ENCODE data around the gene ODF2.

Gene ODF2

DNA sequence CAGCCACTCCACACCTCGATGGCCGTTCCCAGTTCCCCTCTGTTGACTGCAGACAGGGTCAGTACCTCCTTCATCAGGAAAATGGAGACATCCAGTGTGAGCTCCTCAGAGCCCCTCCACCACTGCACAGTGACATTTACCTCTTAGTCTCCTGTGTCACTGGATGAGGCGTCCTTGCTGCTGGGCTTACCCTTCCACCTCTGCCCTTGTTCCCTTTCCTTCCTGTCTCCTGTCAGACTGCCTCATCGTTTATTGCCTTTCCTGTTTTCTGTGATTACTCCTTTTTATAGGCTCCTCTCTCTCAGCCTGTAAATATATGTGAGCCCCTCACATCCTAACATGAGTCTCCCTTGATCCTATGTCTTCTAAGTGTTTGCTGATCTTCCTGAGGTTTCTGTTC, 73.4 kb downstream of the ODF2 start:
- TF ChIP-seq, protein P1, sequence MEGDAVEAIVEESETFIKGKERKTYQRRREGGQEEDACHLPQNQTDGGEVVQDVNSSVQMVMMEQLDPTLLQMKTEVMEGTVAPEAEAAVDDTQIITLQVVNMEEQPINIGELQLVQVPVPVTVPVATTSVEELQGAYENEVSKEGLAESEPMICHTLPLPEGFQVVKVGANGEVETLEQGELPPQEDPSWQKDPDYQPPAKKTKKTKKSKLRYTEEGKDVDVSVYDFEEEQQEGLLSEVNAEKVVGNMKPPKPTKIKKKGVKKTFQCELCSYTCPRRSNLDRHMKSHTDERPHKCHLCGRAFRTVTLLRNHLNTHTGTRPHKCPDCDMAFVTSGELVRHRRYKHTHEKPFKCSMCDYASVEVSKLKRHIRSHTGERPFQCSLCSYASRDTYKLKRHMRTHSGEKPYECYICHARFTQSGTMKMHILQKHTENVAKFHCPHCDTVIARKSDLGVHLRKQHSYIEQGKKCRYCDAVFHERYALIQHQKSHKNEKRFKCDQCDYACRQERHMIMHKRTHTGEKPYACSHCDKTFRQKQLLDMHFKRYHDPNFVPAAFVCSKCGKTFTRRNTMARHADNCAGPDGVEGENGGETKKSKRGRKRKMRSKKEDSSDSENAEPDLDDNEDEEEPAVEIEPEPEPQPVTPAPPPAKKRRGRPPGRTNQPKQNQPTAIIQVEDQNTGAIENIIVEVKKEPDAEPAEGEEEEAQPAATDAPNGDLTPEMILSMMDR (IDR thresholded peaks at IDR 0.05; ENCODE audit: low read depth, low read length) = no peak
- H3K4me3 ChIP-seq (ENCODE audit: low read depth, low read length) = no peak overlapping the region

DNA sequence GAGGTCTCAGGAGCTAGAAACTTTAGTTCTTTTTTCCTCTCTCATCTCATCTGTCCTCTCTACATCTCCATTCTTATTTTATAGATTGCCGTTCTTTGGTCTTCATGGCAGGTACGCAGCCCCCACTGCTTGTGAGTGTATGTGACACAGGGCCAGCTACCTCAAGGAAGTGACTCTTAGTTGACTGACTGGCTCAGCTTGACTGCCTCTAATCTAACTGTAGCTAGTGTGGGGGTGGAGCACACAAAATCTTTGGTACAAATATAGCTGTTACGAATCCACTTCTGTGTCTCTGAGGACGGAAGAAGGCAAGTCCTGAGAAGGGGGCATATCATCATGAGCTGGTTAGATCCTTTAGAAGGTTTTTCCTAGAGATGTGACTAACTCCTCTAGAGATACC, 76.8 kb downstream of the ODF2 start:
- TF ChIP-seq, protein P1 (IDR thresholded peaks at IDR 0.05; ENCODE audit: low read depth, low read length) = no peak
- H3K4me3 ChIP-seq (ENCODE audit: low read depth, low read length) = no peak overlapping the region

- TF ChIP-seq, protein P1 (IDR thresholded peaks at IDR 0.05; ENCODE audit: low read depth, low read length) = no peak
- no peak overlapping the region for H3K4me3 ChIP-seq (ENCODE audit: low read depth, low read length)
These were observed 85.0 kb downstream of the ODF2 start for GRCh38 chr9:128540634-128541360.

GRCh38 chr9:128546504-128546903, 90.7 kb downstream of the ODF2 start:
- TF ChIP-seq, protein P1 (IDR thresholded peaks at IDR 0.05; ENCODE audit: low read depth, low read length) = no peak
- H3K4me3 ChIP-seq (ENCODE audit: low read depth, low read length) = no peak overlapping the region

GRCh38 chr9:128548876-128549275, 93.1 kb downstream of the ODF2 start:
- no peak overlapping the region for H3K4me3 ChIP-seq (ENCODE audit: low read depth, low read length)
- TF ChIP-seq, protein P1 (IDR thresholded peaks at IDR 0.05; ENCODE audit: low read depth, low read length) = no peak

DNA sequence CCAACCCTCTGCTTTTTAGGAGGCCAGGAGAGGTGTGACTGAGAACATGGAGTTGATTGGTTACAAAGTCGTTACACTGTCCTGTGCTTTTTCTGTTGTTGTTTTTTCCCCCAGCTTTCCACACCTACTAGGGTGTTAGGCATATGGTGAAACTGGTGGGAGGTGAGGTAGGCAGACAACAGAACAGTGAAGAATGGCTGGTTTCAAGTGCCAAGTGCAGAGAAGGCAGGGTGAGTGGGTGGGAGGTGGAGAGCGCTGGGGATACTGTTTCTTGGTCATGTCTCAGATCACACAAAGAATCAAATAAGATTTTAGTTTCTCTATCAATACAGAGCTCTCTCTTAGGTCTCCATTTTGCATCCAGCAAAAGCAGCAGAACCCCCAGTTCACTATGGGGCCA, 94.4 kb downstream of the ODF2 start:
- no peak overlapping the region for H3K4me3 ChIP-seq (ENCODE audit: low read depth, low read length)
- TF ChIP-seq, protein P1 (IDR thresholded peaks at IDR 0.05; ENCODE audit: low read depth, low read length) = no peak
